Common myeloid progenitor, CD34-positive (primary cell): Measurements from ENCODE around the gene ICOSLG.

Source experiments
- CTCF ChIA-PET: fragments of 350-600 bp; sonication (Branson Sonifier 250); formaldehyde crosslinking; loops from one replicate; lab custom pipeline; 2021; ENCODE audit warnings: antibody characterized with exemption; lab: Charles Lee
- POLR2A ChIA-PET: fragments of 350-600 bp; sonication (Branson Sonifier 250); formaldehyde crosslinking; loops from one replicate; lab custom pipeline; 2021; ENCODE audit warnings: antibody characterized with exemption; lab: Charles Lee
- DNase-seq, 3 donors: peaks; one replicate each; pipeline versions ENCODE4 v3.0.0 to v3.0.0-alpha.2; 2013
- H3K27ac ChIP-seq, 2 experiments: 1 replicate in 1 of 2; 2 replicates in 1 of 2; pipeline ENCODE4 v1.7.0; 2013; ENCODE audit warnings: inconsistent platforms in 2 of 2, low read length in 2 of 2, mild to moderate bottlenecking in 2 of 2, low read depth in 1 of 2, moderate library complexity in 1 of 2; ENCODE audit not compliant: severe bottlenecking in 2 of 2, insufficient read depth in 1 of 2, poor library complexity in 1 of 2
- H3K27me3 ChIP-seq, 5 experiments: replicated peaks in 2 of 5; 1 replicate in 3 of 5; 2 replicates in 2 of 5; pipeline versions ENCODE4 v1.6.1 to v1.7.0; 2013; ENCODE audit warnings: low read length in 4 of 5, mild to moderate bottlenecking in 2 of 5, moderate library complexity in 2 of 5, inconsistent platforms in 1 of 5; ENCODE audit not compliant: insufficient read depth in 5 of 5, control insufficient read depth in 4 of 5
- H3K36me3 ChIP-seq, 4 experiments: 1 replicate in 2 of 4; 2 replicates in 2 of 4; pipeline versions ENCODE4 v1.6.1 to v1.7.0; 2013; ENCODE audit warnings: low read length in 3 of 4, control low read depth in 1 of 4, mild to moderate bottlenecking in 1 of 4; ENCODE audit not compliant: control insufficient read depth in 4 of 4, insufficient read depth in 4 of 4
- H3K4me1 ChIP-seq, 4 experiments: 1 replicate in 3 of 4; 2 replicates in 1 of 4; pipeline versions ENCODE4 v1.6.1 to v1.7.1; 2013; ENCODE audit warnings: low read length in 3 of 4, mild to moderate bottlenecking in 3 of 4, control low read depth in 1 of 4, inconsistent platforms in 1 of 4, moderate library complexity in 1 of 4; ENCODE audit not compliant: control insufficient read depth in 4 of 4, insufficient read depth in 4 of 4; ENCODE audit errors: control extremely low read depth in 1 of 4
- H3K4me3 ChIP-seq, 7 experiments: 1 replicate in 4 of 7; 2 replicates in 3 of 7; pipeline versions ENCODE4 v1.5.1 to v1.7.0; 2013; ENCODE audit warnings: mild to moderate bottlenecking in 7 of 7, low read length in 6 of 7, moderate library complexity in 6 of 7, inconsistent platforms in 2 of 7, low read depth in 2 of 7, control low read depth in 1 of 7; ENCODE audit not compliant: insufficient read depth in 4 of 7, control insufficient read depth in 1 of 7; ENCODE audit errors: extremely low read depth in 1 of 7
- H3K9me3 ChIP-seq, 5 experiments: 1 replicate in 4 of 5; 2 replicates in 1 of 5; pipeline versions ENCODE4 v1.6.1 to v1.7.1; 2013; ENCODE audit warnings: low read length in 4 of 5, mild to moderate bottlenecking in 2 of 5, inconsistent platforms in 1 of 5, low read depth in 1 of 5, moderate library complexity in 1 of 5; ENCODE audit not compliant: control insufficient read depth in 4 of 5, insufficient read depth in 2 of 5; ENCODE audit errors: control extremely low read depth in 1 of 5
- WGBS: methylation state at CpG from one replicate; pipeline ENCODE4 v1.1.5; 2013; ENCODE audit not compliant: insufficient coverage; 5-methylcytosine and 5-hydroxymethylcytosine counted together

Gene ICOSLG

GRCh38 chr21:44265734-44266270, 25.1 kb upstream of the ICOSLG start:
- 98% methylated on average over 9 of the region's 17 CpGs for WGBS
- CTCF ChIA-PET, result interaction anchor here (1.4 to 1.5 kb wide), 2 partner anchors 11 to 22 kb away, joined by 3 to 4 read pairs; no protein-coding TSS in a partner anchor

GRCh38 chr21:44263768-44264167, 23.0 kb upstream of the ICOSLG start:
- ChIA-PET CTCF (no interaction called here), POLR2A (interaction anchor here (0.8 kb wide), 1 partner anchor 1729 kb away, joined by 7 read pairs; no protein-coding TSS in a partner anchor)

More at GRCh38 chr21:44265734-44266270, 25.1 kb upstream of the ICOSLG start:
- POLR2A ChIA-PET, result no interaction called here
- no peak overlapping the region for H3K27ac ChIP-seq
- DNase-seq, result no peak
- H3K4me1 ChIP-seq, result peaks cover 0 to 2% (median 0%) of the 10 kb centered on the region in 4 experiments
- no peak overlapping the region for H3K4me3 ChIP-seq
- H3K27me3 ChIP-seq, result no peaks in the 10 kb centered on the region
- no peaks in the 10 kb centered on the region for H3K9me3 ChIP-seq
- no peaks in the 10 kb centered on the region for H3K36me3 ChIP-seq

GRCh38 chr21:44263221-44263760, 22.5 kb upstream of the ICOSLG start:
- DNase-seq, result no peak
- H3K36me3 ChIP-seq, result no peaks in the 10 kb centered on the region
- no peak overlapping the region for H3K27ac ChIP-seq
- no peaks in the 10 kb centered on the region for H3K9me3 ChIP-seq
- ChIA-PET POLR2A (interaction anchor here (0.8 kb wide), 1 partner anchor 1729 kb away, joined by 7 read pairs; no protein-coding TSS in a partner anchor), CTCF (no interaction called here)
- WGBS, result 91% methylated on average over 12 of the region's 18 CpGs
- peaks cover 0 to 2% (median 0%) of the 10 kb centered on the region in 4 experiments for H3K4me1 ChIP-seq
- no peaks in the 10 kb centered on the region for H3K27me3 ChIP-seq
- H3K4me3 ChIP-seq, result no peak overlapping the region

More at GRCh38 chr21:44263768-44264167, 23.0 kb upstream of the ICOSLG start:
- Histone ChIP-seq H3K4me3 (no peak overlapping the region), H3K9me3 (no peaks in the 10 kb centered on the region), H3K4me1 (peaks cover 0 to 2% (median 0%) of the 10 kb centered on the region in 4 experiments), H3K36me3 (no peaks in the 10 kb centered on the region), H3K27me3 (no peaks in the 10 kb centered on the region), H3K27ac (no peak overlapping the region)
- DNase-seq, result no peak
- no CpG with 5 or more reads among the region's 4 CpGs for WGBS

- no peak for DNase-seq
- peaks cover 0 to 2% (median 0%) of the 10 kb centered on the region in 4 experiments for H3K4me1 ChIP-seq
- no peaks in the 10 kb centered on the region for H3K9me3 ChIP-seq
- H3K27me3 ChIP-seq, result no peaks in the 10 kb centered on the region
- H3K36me3 ChIP-seq, result no peaks in the 10 kb centered on the region
- CTCF ChIA-PET, result no interaction called here
- POLR2A ChIA-PET, result no interaction called here
- H3K4me3 ChIP-seq, result no peak overlapping the region
- no peak overlapping the region for H3K27ac ChIP-seq
- 97% methylated on average over 8 of the region's 12 CpGs for WGBS
These were observed 21.8 kb upstream of the ICOSLG start for GRCh38 chr21:44262338-44263056.

GRCh38 chr21:44261675-44262295, 21.0 kb upstream of the ICOSLG start, which contains the start of gene DNMT3L:
Gene DNMT3L, minus strand, starts transcription at chr21:44261897. Its CDS starts 638 bp downstream, at chr21:44261259.
- H3K27ac ChIP-seq, result no peak within 1 kb of the TSS
- 89% methylated on average over 18 of the region's 19 CpGs for WGBS
- H3K36me3 ChIP-seq, result no peaks in the 10 kb centered on the region
- CTCF ChIA-PET, result no interaction called here
- DNase-seq, result no peak
- POLR2A ChIA-PET, result no interaction called here
- no peaks in the 10 kb centered on the region for H3K9me3 ChIP-seq
- H3K4me3 ChIP-seq, result no peak within 1 kb of the TSS
- H3K4me1 ChIP-seq, result peaks cover 0 to 2% (median 0%) of the 10 kb centered on the region in 4 experiments
- no peaks in the 10 kb centered on the region for H3K27me3 ChIP-seq

- Histone ChIP-seq H3K27ac (no peak overlapping the region), H3K36me3 (no peaks in the 10 kb centered on the region), H3K4me1 (peaks cover 0 to 2% (median 0%) of the 10 kb centered on the region in 4 experiments), H3K9me3 (no peaks in the 10 kb centered on the region), H3K27me3 (no peaks in the 10 kb centered on the region), H3K4me3 (no peak overlapping the region)
- 95% methylated on average over 15 of the region's 19 CpGs for WGBS
- no peak for DNase-seq
- CTCF ChIA-PET, result no interaction called here
- POLR2A ChIA-PET, result no interaction called here
These were observed 20.3 kb upstream of the ICOSLG start for GRCh38 chr21:44260791-44261631.
